CD4-positive, alpha-beta T cell (primary cell): ENCODE results near the gene KRTAP10-3. TPM values are rescaled to one million over a fixed set of nuclear protein-coding genes. Genes with fewer than 3 reads are reported as not detected.

Experiments
- ATAC-seq: fragments of 200-7000 bp; cut with Tn5 transposase; one replicate; pipeline ENCODE4 v1.10.0; 2022; ENCODE audit warnings: mild to moderate bottlenecking; ENCODE audit not compliant: poor library complexity
- CTCF ChIA-PET: fragments of 350-600 bp; sonication (Branson Sonifier 250); formaldehyde crosslinking; loops from one replicate; lab custom pipeline; 2021; ENCODE audit warnings: antibody characterized with exemption, inconsistent platforms; lab: Charles Lee
- POLR2A ChIA-PET: fragments of 350-600 bp; sonication (Branson Sonifier 250); formaldehyde crosslinking; loops from one replicate; lab custom pipeline; 2021; ENCODE audit warnings: antibody characterized with exemption, inconsistent platforms; lab: Charles Lee
- DNase-seq, 14 experiments: peaks; one replicate each; pipeline ENCODE4 v3.0.0-alpha.2; 2013 to 2020; ENCODE audit warnings: mixed read lengths in 2 of 14
- H3K27ac ChIP-seq, 2 donors: one replicate each; pipeline versions ENCODE4 v1.5.1 to v1.7.0; 2013; ENCODE audit warnings: low read length in 2 of 2, low read depth in 1 of 2, mild to moderate bottlenecking in 1 of 2
- H3K27me3 ChIP-seq, 2 experiments: 1 replicate in 1 of 2; 2 replicates in 1 of 2; pipeline versions ENCODE4 v1.6.1 to v1.7.0; 2013; ENCODE audit warnings: low read length in 2 of 2, control low read depth in 1 of 2, mild to moderate bottlenecking in 1 of 2, moderate library complexity in 1 of 2; ENCODE audit not compliant: insufficient read depth in 2 of 2, control insufficient read depth in 1 of 2
- H3K36me3 ChIP-seq: one replicate; pipeline ENCODE4 v1.6.1; 2013; ENCODE audit warnings: low read length, control low read depth; ENCODE audit not compliant: insufficient read depth
- H3K4me1 ChIP-seq: one replicate; pipeline ENCODE4 v1.6.1; 2013; ENCODE audit warnings: low read length, control low read depth; ENCODE audit not compliant: insufficient read depth
- H3K4me3 ChIP-seq: one replicate; pipeline ENCODE4 v1.5.1; 2013; ENCODE audit warnings: mild to moderate bottlenecking, low read length, moderate library complexity
- H3K9me3 ChIP-seq, 2 experiments: 1 replicate in 1 of 2; 2 replicates in 1 of 2; pipeline versions ENCODE4 v1.6.1 to v1.7.0; 2013; ENCODE audit warnings: low read length in 2 of 2, mild to moderate bottlenecking in 2 of 2, control low read depth in 1 of 2, moderate library complexity in 1 of 2; ENCODE audit not compliant: control insufficient read depth in 1 of 2, insufficient read depth in 1 of 2
- H3K27ac Mint-ChIP-seq: one replicate; pipeline ENCODE4 v1.8.0; 2020; ENCODE audit warnings: mixed read lengths
- H3K27me3 Mint-ChIP-seq: one replicate; pipeline ENCODE4 v1.8.0; 2021; ENCODE audit warnings: mixed read lengths
- H3K36me3 Mint-ChIP-seq: one replicate; pipeline ENCODE4 v1.8.0; 2021; ENCODE audit warnings: low read depth, mixed read lengths
- H3K4me1 Mint-ChIP-seq: one replicate; pipeline ENCODE4 v1.8.0; 2021; ENCODE audit warnings: low read depth, mixed read lengths
- H3K4me3 Mint-ChIP-seq: one replicate; pipeline ENCODE4 v1.8.0; 2020; ENCODE audit warnings: mild to moderate bottlenecking, mixed read lengths
- H3K9me3 Mint-ChIP-seq: one replicate; pipeline ENCODE4 v1.8.0; 2020; ENCODE audit warnings: mixed read lengths
- intact Hi-C, 2 experiments: fragments of 100-400 bp; cut with DNase I in 1 of 2; cut with micrococcal nuclease in 1 of 2; formaldehyde crosslinking; loops; one replicate each; pipeline versions ENCODE4 v1.15.1 to v1.9.0; 2023 to 2025; cut with DNase I, micrococcal nuclease
- polyA plus RNA-seq, 2 donors: library from polyadenylated mRNA; unstranded; fragments of 120-200 nt; gene quantifications; one replicate each; pipeline ENCODE4 v1.2.1, GENCODE V29; 2013
- total RNA-seq, 174 experiments: library from RNA in 2 of 174; stranded (reverse) in 2 of 174; gene quantifications; one replicate each; pipeline ENCODE4 v1.2.3 and lab custom pipeline; 2021 to 2026
- TF ChIP-seq, protein P1 (sequence below): fragments of 200-600 bp; IDR thresholded peaks from one replicate; pipeline ENCODE4 v1.8.0; 2022; ENCODE audit warnings: antibody characterized with exemption, mild to moderate bottlenecking

KRTAP10-3 gene, protein sequence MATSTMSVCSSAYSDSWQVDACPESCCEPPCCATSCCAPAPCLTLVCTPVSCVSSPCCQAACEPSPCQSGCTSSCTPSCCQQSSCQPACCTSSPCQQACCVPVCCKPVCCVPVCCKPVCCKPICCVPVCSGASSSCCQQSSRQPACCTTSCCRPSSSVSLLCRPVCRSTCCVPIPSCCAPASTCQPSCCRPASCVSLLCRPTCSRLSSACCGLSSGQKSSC
- total RNA-seq (not detected), total RNA-seq (lab: John Stamatoyannopoulos, UW) (0 to 0.06 (median 0) reads per million in 172 experiments)
- polyA plus RNA-seq (2013, experiment 1 of 2), result not detected
- not detected for polyA plus RNA-seq (2013, experiment 2 of 2)

DNA sequence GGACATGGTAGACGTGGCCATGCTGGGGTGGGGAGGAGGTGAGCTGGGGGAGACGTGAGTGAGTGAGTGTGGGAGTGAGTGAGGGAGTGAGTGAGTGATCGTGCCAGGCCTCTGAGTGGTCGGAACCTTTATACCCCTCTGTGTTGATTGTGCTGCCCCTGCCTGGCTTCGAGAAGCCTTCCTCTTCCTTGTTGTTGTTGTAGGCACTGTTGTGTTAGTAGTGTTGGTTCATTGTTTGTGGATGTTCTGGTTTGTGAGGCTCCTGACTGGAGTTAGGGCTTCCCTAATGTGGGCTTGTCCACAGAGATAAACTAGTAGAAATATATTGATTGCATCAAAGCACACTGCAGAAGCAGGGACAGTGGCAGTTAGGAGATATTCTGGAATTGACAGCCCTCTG, at the start of gene KRTAP10-3:
Gene KRTAP10-3 (minus strand): TSS at position 101 of the 400 bp plus-strand sequence. CDS start 80 bp downstream, at position 21.
- H3K27me3 ChIP-seq, result peaks cover 0 to 4% of the 10 kb centered on the region in 2 experiments
- H3K4me1 ChIP-seq, result no peaks in the 10 kb centered on the region
- ATAC-seq (no peak), DNase-seq (no peak)
- intact Hi-C loops, result no loop called here
- Mint-ChIP-seq H3K4me3 (no peak within 1 kb of the TSS), H3K27ac (no peak within 1 kb of the TSS), H3K9me3 (peaks cover 12% of the 10 kb centered on the region), H3K27me3 (no peaks in the 10 kb centered on the region), H3K4me1 (no peaks in the 10 kb centered on the region), H3K36me3 (peaks cover 24% of the 10 kb centered on the region)
- TF ChIP-seq, protein P1, sequence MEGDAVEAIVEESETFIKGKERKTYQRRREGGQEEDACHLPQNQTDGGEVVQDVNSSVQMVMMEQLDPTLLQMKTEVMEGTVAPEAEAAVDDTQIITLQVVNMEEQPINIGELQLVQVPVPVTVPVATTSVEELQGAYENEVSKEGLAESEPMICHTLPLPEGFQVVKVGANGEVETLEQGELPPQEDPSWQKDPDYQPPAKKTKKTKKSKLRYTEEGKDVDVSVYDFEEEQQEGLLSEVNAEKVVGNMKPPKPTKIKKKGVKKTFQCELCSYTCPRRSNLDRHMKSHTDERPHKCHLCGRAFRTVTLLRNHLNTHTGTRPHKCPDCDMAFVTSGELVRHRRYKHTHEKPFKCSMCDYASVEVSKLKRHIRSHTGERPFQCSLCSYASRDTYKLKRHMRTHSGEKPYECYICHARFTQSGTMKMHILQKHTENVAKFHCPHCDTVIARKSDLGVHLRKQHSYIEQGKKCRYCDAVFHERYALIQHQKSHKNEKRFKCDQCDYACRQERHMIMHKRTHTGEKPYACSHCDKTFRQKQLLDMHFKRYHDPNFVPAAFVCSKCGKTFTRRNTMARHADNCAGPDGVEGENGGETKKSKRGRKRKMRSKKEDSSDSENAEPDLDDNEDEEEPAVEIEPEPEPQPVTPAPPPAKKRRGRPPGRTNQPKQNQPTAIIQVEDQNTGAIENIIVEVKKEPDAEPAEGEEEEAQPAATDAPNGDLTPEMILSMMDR, result no peak
- ChIA-PET CTCF (no interaction called here), POLR2A (no interaction called here)
- no peaks in the 10 kb centered on the region for H3K36me3 ChIP-seq
- H3K27ac ChIP-seq, result no peak within 1 kb of the TSS
- H3K9me3 ChIP-seq, result peaks cover 5 to 21% of the 10 kb centered on the region in 2 experiments
- no peak within 1 kb of the TSS for H3K4me3 ChIP-seq

DNA sequence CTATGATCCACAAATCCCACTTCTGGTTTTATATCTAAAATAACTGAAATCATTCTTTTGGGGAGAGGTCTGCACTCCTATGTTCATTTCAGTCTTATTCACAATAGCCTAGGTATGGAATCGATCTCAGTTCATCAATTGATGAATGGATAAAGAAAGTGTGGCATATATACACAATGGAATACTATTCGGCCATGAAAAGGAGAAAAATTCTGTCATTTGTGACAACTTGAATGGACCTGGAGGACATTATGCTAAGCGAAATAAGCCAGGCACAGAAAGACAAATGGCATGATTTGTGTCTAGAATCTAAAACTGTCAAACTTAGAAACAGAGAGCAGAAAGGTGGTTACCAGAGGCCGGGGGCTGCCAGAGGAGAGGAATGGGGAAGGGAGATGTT, 47.9 kb upstream of the KRTAP10-3 start:
- ATAC-seq (no peak), DNase-seq (no peak)
- Mint-ChIP-seq H3K9me3 (peaks cover 10% of the 10 kb centered on the region), H3K36me3 (no peaks in the 10 kb centered on the region), H3K27me3 (peaks cover 4% of the 10 kb centered on the region), H3K4me1 (no peaks in the 10 kb centered on the region), H3K4me3 (no peak overlapping the region), H3K27ac (no peak overlapping the region)
- CTCF ChIA-PET, result no interaction called here
- H3K27me3 ChIP-seq, result no peaks in the 10 kb centered on the region
- no peak overlapping the region for H3K4me3 ChIP-seq
- no peaks in the 10 kb centered on the region for H3K36me3 ChIP-seq
- TF ChIP-seq, protein P1, result no peak
- peaks cover 2% of the 10 kb centered on the region for H3K4me1 ChIP-seq
- H3K9me3 ChIP-seq, result peaks cover 18 to 22% of the 10 kb centered on the region in 2 experiments
- intact Hi-C loops, result no loop called here
- H3K27ac ChIP-seq, result no peak overlapping the region
- POLR2A ChIA-PET, result no interaction called here

DNA sequence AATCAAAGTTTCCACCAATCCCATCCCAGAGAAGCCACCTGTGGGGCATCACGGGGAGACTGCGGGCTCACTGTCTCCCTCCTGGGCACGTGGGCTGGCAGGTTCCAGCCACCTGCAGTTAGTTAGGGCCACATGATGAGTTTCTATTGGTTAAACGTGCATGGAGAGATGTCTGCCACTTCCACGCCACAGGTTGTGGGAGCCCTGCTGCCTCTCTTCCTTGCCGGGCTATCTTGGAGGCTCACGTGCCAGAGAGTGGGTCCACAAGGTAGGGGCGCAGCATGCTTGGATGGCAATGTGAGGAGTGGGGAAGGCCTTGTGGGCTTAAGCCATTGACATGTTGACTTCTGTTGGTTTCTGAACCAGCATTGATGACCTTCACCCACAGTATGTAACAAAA, 45.3 kb upstream of the KRTAP10-3 start:
- Mint-ChIP-seq H3K4me3 (no peak overlapping the region), H3K27me3 (peaks cover 4% of the 10 kb centered on the region), H3K27ac (no peak overlapping the region), H3K36me3 (no peaks in the 10 kb centered on the region), H3K4me1 (no peaks in the 10 kb centered on the region), H3K9me3 (peaks cover 4% of the 10 kb centered on the region)
- H3K4me3 ChIP-seq, result no peak overlapping the region
- intact Hi-C loops, result no loop called here
- TF ChIP-seq, protein P1, result no peak
- no peak for DNase-seq
- no peak overlapping the region for H3K27ac ChIP-seq
- POLR2A ChIA-PET, result no interaction called here
- CTCF ChIA-PET, result no interaction called here
- peaks cover 2% of the 10 kb centered on the region for H3K4me1 ChIP-seq
- H3K27me3 ChIP-seq, result no peaks in the 10 kb centered on the region
- H3K36me3 ChIP-seq, result no peaks in the 10 kb centered on the region
- no peak for ATAC-seq
- H3K9me3 ChIP-seq, result peaks cover 2 to 11% of the 10 kb centered on the region in 2 experiments
